A549 (cell line): ENCODE data around the gene TTPAL.

Experiments used
- CTCF ChIP-seq: fragments of >200 bp; sonication (Bioruptor Twin); formaldehyde crosslinking; IDR thresholded peaks from 3 replicates; pipeline ENCODE4 v1.5.1; 2016
- USF2 ChIP-seq: fragments of 450-650 bp; IDR thresholded peaks from 2 replicates; pipeline ENCODE4 v1.6.1; 2014; ENCODE audit warnings: antibody characterized with exemption

GRCh38 chr20:44457016-44457415 lies 18.7 kb upstream of the TTPAL start:
- TF ChIP-seq USF2 (no peak), CTCF (no peak)
